Measurements from ENCODE around the gene F8A2.
"Not testable (repeated sequence)": the region's sequence is repeated elsewhere in the genome, so short reads cannot be mapped to it uniquely, and the experiment has no call there.

Gene F8A2

DNA sequence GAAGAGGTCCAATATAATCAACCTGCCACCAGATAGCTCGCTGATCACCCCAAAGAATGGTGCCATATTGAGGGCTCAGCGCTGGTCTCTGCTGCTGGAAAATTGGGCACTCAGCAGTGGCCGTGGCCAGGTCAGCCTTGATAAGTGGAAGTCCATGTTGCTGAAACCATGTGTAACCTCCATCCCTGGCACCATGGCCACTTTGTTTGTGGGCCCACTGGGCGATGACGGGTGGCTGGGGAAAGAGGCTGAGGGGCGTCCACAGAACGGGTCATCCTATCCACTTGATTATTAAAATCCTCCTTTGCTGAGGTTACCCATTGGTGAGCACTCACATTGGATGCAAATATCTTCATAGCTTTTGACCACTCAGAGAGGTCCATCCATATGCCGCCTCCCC is 7.7 kb downstream of the F8A2 start:
- Histone ChIP-seq H3K4me1 (ENCODE audit: control insufficient read depth, insufficient read depth, low read length) (no peaks in the 10 kb centered on the region), H3K27me3 (ENCODE audit: control insufficient read depth, insufficient read depth, low read length) (no peaks in the 10 kb centered on the region), H3K9me3 (ENCODE audit: control insufficient read depth, insufficient read depth, low read length) (no peaks in the 10 kb centered on the region), H3K36me3 (ENCODE audit: control insufficient read depth, insufficient read depth, low read length) (no peaks in the 10 kb centered on the region), H3K4me3 (ENCODE audit: low read length) (no peak overlapping the region), H3K27ac (ENCODE audit: low read length) (no peak overlapping the region)
- DNase-seq (ENCODE audit: low read depth, low spot score): no peak
- no CpG with 5 or more reads among the region's 8 CpGs for WGBS (ENCODE audit: insufficient coverage, insufficient read length)

- H3K9me3 ChIP-seq (ENCODE audit: control insufficient read depth, insufficient read depth, low read length); H3K4me3 ChIP-seq (ENCODE audit: low read length); H3K27me3 ChIP-seq (ENCODE audit: control insufficient read depth, insufficient read depth, low read length); H3K36me3 ChIP-seq (ENCODE audit: control insufficient read depth, insufficient read depth, low read length); H3K4me1 ChIP-seq (ENCODE audit: control insufficient read depth, insufficient read depth, low read length); DNase-seq (ENCODE audit: low read depth, low spot score); H3K27ac ChIP-seq (ENCODE audit: low read length): not testable (repeated sequence)
- WGBS (ENCODE audit: insufficient coverage, insufficient read length): no CpG with 5 or more reads among the region's 7 CpGs
Observed at GRCh38 chrX:155394747-155395276, 12.9 kb downstream of the F8A2 start.

DNA sequence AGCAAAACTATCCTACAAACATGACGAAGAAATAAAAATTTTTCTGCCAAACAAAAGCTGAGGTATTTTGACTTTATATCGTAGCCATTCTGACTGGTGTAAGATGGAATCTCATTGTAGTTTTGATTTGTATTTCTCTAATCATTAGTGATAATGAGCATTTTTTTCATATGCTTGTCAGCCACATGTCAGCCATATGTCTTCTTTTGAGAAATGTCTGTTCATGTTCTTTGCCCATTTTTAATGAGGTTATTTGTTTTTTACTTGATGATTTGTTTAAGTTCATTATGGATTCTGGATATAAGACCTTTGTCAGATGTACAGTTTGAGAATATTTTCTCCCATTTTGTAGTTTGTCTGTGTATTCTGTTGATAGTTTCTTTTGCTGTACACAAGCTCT is 24.5 kb downstream of the F8A2 start:
- no peaks in the 10 kb centered on the region for H3K9me3 ChIP-seq (ENCODE audit: control insufficient read depth, insufficient read depth, low read length)
- no peaks in the 10 kb centered on the region for H3K27me3 ChIP-seq (ENCODE audit: control insufficient read depth, insufficient read depth, low read length)
- WGBS (ENCODE audit: insufficient coverage, insufficient read length): no CpG with 5 or more reads among the region's 2 CpGs
- H3K4me3 ChIP-seq (ENCODE audit: low read length): no peak overlapping the region
- H3K36me3 ChIP-seq (ENCODE audit: control insufficient read depth, insufficient read depth, low read length): no peaks in the 10 kb centered on the region
- H3K27ac ChIP-seq (ENCODE audit: low read length): no peak overlapping the region
- no peak for DNase-seq (ENCODE audit: low read depth, low spot score)
- no peaks in the 10 kb centered on the region for H3K4me1 ChIP-seq (ENCODE audit: control insufficient read depth, insufficient read depth, low read length)

GRCh38 chrX:155417769-155418168 is 35.9 kb downstream of the F8A2 start:
- WGBS (ENCODE audit: insufficient coverage, insufficient read length): no CpG with 5 or more reads among the region's 1 CpG
- H3K9me3 ChIP-seq (ENCODE audit: control insufficient read depth, insufficient read depth, low read length): no peaks in the 10 kb centered on the region
- no peak overlapping the region for H3K4me3 ChIP-seq (ENCODE audit: low read length)
- H3K27me3 ChIP-seq (ENCODE audit: control insufficient read depth, insufficient read depth, low read length): no peaks in the 10 kb centered on the region
- no peaks in the 10 kb centered on the region for H3K4me1 ChIP-seq (ENCODE audit: control insufficient read depth, insufficient read depth, low read length)
- DNase-seq (ENCODE audit: low read depth, low spot score): no peak
- H3K36me3 ChIP-seq (ENCODE audit: control insufficient read depth, insufficient read depth, low read length): no peaks in the 10 kb centered on the region
- H3K27ac ChIP-seq (ENCODE audit: low read length): no peak overlapping the region

All from iPS DF 6.9 (cell line).